Activated CD4-positive, alpha-beta T cell treated with anti-CD3 and anti-CD28 coated beads for 4 hours (primary cell): ENCODE measurements around the gene AAK1.
"Not testable (repeated sequence)": the region's sequence is repeated elsewhere in the genome, so short reads cannot be mapped to it uniquely, and the experiment has no call there.

ENCODE experiments used
- DNase-seq, 2 donors: peaks; one replicate each; pipeline ENCODE4 v3.0.0-alpha.2; 2020

Gene AAK1

GRCh38 chr2:69659349-69659748 is 15.8 kb upstream of the AAK1 start:
- DNase-seq = no peak

GRCh38 chr2:69652206-69652605 is 8.7 kb upstream of the AAK1 start:
- no peak for DNase-seq

DNA sequence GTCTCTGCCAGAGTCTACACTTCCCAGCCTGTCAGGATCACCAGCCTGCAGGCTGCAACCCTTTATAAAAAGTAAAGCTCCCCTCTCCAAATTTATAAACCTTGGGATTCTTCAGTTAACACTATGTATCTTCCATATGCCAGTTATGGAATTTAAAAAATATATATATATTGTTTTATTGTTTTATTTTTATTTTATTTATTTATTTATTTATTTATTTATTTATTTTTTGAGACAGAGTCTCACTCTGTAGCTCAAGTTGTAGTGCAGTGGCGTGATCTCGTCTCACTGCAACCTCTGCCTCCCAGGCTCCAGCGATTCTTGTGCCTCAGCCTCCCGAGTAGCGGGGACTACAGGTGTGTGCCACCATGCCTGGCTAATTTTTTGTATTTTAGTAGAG is 3.7 kb upstream of the AAK1 start:
- DNase-seq = not testable (repeated sequence)

GRCh38 chr2:69646714-69647113 is 3.2 kb upstream of the AAK1 start:
- DNase-seq = no peak

GRCh38 chr2:69645921-69646320 is 2.4 kb upstream of the AAK1 start:
- no peak for DNase-seq

- peak in 1 of 2 donors; percentile 30 for DNase-seq
Observed at GRCh38 chr2:69645031-69645431, 1.5 kb upstream of the AAK1 start.

DNA sequence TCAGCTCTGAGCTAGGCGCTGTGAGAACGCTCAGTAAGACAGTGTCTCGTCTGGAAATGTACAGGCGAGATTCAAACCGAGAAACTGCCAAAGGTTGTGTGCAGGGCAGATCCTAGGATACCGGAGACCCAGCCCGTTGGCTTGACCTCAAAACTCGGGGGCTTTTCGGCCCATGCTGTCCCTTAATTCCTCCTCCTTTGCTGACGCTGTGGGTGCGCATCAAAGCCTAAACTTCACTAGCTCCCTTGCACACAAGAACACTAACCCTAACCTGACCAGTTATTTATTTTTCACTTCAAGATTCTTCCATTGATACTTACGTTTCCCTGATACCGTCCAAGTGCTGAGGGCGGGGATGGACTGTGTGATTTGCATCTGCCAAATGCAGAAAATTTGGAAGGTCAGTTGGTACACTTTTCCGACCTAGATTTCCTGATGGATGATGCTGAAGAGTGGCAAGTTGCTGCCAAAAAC is 1.0 kb upstream of the AAK1 start:
- DNase-seq = no peak

GRCh38 chr2:69642709-69643601 is 584 bp downstream of the AAK1 start:
- DNase-seq = peak; percentile 70 to 72

- DNase-seq = no peak
Observed at GRCh38 chr2:69641887-69642708, 1.4 kb downstream of the AAK1 start.

DNA sequence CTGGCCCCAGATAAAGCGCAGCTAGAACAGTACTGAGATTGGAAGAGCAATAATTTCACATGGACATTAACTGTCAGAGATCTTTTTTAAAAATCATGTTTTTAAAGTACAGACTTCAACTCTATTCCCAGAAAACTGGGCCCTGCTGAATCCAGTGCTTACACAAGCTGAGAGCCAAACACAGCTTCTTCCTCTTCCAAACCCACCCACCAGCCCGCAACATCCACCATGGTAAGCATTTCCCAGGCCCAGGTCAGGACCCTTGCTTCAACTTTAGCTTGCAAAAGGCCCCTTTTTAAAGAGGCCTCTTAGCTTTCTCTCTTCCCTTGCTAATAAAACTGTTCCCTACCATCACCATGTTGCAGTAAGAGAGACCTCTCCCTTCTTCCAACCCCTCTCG is 2.1 kb downstream of the AAK1 start:
- no peak for DNase-seq

DNA sequence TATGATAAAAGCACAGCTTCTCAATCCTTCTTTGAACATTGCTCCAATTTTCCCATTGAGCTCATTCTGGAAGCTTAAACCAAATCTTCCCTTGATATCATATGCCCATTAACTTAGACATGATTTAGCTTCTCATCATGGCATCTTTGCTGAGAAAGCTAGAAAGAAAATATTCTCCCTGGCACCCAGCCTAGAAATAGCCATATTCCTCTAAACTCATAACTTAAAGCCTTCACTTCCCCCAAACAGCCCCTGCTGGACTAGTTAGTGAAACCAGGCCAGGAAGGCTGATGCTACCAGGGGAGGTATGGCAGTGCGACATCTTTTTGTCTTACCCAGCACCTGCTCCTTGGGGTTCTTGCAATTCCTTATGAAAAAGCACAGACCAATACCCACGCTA is 4.3 kb downstream of the AAK1 start:
- no peak for DNase-seq

- DNase-seq = no peak
Observed at GRCh38 chr2:69638630-69639029, 4.9 kb downstream of the AAK1 start.

DNA sequence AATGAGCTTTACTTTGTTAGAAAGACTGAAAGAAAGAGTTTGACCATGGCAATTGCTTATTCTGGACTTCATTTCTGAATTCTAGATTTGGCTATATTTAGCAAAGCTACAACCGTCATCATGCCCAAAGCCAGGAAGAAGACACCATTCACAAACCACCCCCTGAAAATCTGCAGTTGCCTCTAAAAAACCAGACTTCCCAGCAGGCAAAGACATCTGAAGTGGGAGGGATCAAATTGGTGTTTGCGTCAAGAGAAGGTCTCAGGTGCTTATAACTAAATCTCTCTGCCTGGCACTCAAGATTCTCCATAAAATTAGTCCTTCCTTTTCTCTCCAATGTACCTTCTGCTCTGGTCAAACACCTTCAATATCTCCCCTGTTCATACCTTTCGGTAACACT is 5.6 kb downstream of the AAK1 start:
- DNase-seq = no peak

DNA sequence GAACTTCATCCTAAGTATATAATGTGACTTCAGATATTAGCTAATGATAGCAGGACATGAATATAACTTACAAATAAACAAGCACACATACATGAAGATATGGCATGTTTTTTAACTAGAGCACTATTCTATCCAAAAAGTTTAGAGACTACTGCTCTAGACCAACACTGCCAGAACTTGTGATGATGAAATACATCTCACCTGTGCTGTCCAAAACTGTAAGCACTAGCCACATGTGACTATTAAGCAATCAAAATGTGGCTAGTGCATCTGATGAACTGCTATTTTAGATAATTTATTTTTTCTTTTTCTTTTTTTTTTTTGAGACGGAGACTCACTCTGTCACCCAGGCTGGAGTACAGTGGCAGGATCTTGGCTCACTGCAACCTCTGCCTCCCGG is 7.1 kb downstream of the AAK1 start:
- DNase-seq = no peak

GRCh38 chr2:69635432-69635831 is 8.1 kb downstream of the AAK1 start:
- no peak for DNase-seq

GRCh38 chr2:69634196-69634821 is 9.2 kb downstream of the AAK1 start:
- no peak for DNase-seq

- no peak for DNase-seq
Observed at GRCh38 chr2:69631402-69631801, 12.1 kb downstream of the AAK1 start.

GRCh38 chr2:69629921-69630608 is 13.5 kb downstream of the AAK1 start:
- no peak for DNase-seq

GRCh38 chr2:69628325-69629021 is 15.1 kb downstream of the AAK1 start:
- DNase-seq = peak; percentile 22 to 42

DNA sequence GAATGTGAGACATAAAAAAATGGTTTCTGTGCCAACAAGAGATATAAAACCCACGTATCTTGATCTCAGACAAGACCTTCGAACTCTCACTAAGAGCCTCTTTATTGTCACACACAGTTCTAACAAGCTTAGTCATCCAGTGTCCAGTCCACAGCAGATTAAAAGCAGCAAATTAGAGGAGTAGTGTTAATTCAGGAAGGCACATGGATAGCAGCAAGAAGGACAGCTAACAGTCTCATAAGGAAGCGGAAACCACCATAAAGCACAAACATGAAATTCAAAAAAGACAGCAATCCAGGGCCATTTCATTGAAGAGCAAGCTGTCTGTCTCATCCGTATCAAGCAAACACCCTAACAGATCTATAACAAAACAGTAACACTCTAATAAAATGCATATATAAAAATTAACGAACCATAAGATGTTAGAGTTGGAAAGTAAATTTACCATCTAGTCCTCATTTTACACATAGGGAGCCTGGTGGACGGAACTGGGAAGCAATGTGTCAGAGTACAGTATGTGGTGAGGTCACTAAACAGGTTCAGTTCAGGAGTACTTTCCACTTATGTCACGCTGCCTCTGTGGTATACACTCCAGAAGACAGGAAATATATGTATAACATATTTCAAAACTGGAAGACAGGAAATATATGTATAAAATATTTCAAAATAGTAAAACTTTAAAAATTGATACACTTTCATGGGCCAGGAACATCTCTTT is 18.3 kb downstream of the AAK1 start:
- DNase-seq = peak in 1 of 2 donors; percentile 17

DNA sequence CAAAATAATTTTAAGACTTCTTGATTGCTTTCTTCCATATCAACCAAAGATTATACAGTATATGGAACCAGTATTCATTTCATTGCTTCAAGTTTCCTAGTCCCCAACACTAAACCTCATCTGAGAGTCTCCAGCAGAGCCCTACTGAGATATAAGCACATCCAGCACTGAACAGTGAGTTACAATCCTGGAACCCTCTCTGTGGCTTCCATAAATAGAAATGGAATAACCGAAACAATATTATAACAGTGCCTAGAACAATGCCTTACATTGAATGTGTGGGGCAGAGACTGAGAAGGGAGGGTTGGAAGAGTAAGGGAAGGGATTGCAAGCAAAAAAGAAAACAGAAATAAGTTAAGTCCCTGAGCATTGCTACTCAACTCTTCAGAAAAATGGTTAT is 18.9 kb downstream of the AAK1 start:
- no peak for DNase-seq
